Gastrocnemius medialis (tissue), 4 donors: ENCODE measurements around the gene GAS7. TPM values are rescaled to one million over a fixed set of nuclear protein-coding genes. Genes with fewer than 3 reads are reported as not detected.

Experiments used
- ATAC-seq, 2 donors: fragments of 150-250 bp; one replicate each; pipeline ENCODE4 v1.9.1; 2016
- DNase-seq, 2 donors: peaks; one replicate each; pipeline ENCODE4 v3.0.0-alpha.2; 2019
- H3K27ac ChIP-seq, 4 donors: fragments of 200-600 bp; sonication (generic); 1 replicate in 1 of 4; 2 replicates in 3 of 4; pipeline ENCODE4 v1.5.1; 2016 to 2018; ENCODE audit warnings: mild to moderate bottlenecking in 2 of 4, moderate library complexity in 1 of 4
- H3K27me3 ChIP-seq, 3 donors: fragments of 200-600 bp; sonication (generic) in 2 of 3; 1 replicate in 1 of 3; 2 replicates in 2 of 3; pipeline versions ENCODE4 v1.5.1 to v1.6.0; 2016 to 2019; ENCODE audit warnings: mild to moderate bottlenecking in 1 of 3, moderate library complexity in 1 of 3
- H3K36me3 ChIP-seq, 2 donors: fragments of 200-600 bp; sonication (generic) in 1 of 2; one replicate each; pipeline ENCODE4 v1.5.1; 2017 to 2018
- H3K4me1 ChIP-seq, 2 donors: fragments of 200-600 bp; sonication (generic) in 1 of 2; one replicate each; pipeline ENCODE4 v1.5.1; 2016 to 2017; ENCODE audit warnings: mild to moderate bottlenecking in 2 of 2
- H3K4me3 ChIP-seq, 4 donors: fragments of 200-600 bp; sonication (generic) in 3 of 4; 1 replicate in 1 of 4; 2 replicates in 3 of 4; pipeline ENCODE4 v1.5.1; 2016 to 2019; ENCODE audit warnings: mild to moderate bottlenecking in 2 of 4
- H3K9me3 ChIP-seq, 3 donors: fragments of 200-600 bp; sonication (generic) in 2 of 3; 1 replicate in 1 of 3; 2 replicates in 2 of 3; pipeline ENCODE4 v1.5.1; 2016 to 2019
- CTCF ChIP-seq, 5 experiments: fragments of 450-650 bp in 3 of 5; fragments of 200-600 bp in 2 of 5; sonication (generic) in 2 of 5; IDR thresholded peaks in 4 of 5; conservative IDR thresholded peaks in 1 of 5; 1 replicate in 4 of 5; 2 replicates in 1 of 5; pipeline ENCODE4 v1.5.1; 2016 to 2019; ENCODE audit warnings: antibody characterized with exemption in 5 of 5, mild to moderate bottlenecking in 3 of 5, moderate library complexity in 3 of 5
- POLR2A ChIP-seq, 2 donors: fragments of 450-650 bp; IDR thresholded peaks; one replicate each; pipeline ENCODE4 v1.6.1; 2017; ENCODE audit warnings: antibody characterized with exemption in 2 of 2, mild to moderate bottlenecking in 2 of 2, moderate library complexity in 2 of 2
- in situ Hi-C, 4 donors: fragments of 200-750 bp; cut with MboI; loops; one replicate each; pipeline versions ENCODE4 v1.15.0 to v1.8.0; 2017; ENCODE audit warnings: low sequenced_read_pairs in 4 of 4
- intact Hi-C: fragments of 100-400 bp; cut with DNase I; formaldehyde crosslinking; loops from one replicate; pipeline ENCODE4 v1.15.1; 2023; ENCODE audit warnings: low total_unique reads
- total RNA-seq, 4 donors: library from RNA; depleted of rRNA; stranded (reverse); fragments of >200 nt; gene quantifications; one replicate each; pipeline versions ENCODE4 v1.1.0 to v1.2.3, GENCODE V29; 2016

Gene GAS7
- total RNA-seq, 4 donors from 2014 or later, result 5.8 to 7.1 (median 6.1) TPM

DNA sequence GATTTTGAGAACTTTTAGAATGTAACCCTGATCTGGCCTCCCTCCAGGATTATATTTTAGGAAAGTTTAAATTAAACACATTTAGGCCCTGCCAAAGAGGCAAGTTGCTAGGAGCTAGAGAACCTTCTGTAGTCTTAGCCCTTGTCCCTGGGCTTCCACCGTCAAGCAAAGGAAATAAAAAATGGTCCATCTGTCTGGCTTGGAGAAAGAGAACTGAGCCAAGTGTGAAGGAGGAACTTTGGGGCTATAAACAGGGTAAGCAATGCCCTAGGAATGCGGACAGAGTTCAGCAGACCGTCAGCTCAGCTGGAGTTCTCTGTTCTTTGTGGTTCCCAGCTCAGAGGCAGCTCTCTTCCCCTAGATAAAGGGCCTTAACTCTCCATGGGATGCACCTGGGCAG is 323.0 kb downstream of the GAS7 start:
- Histone ChIP-seq H3K36me3 (no peaks in the 10 kb centered on the region), H3K27ac (no peak overlapping the region), H3K27me3 (no peaks in the 10 kb centered on the region), H3K4me1 (no peaks in the 10 kb centered on the region), H3K4me3 (no peak overlapping the region), H3K9me3 (no peaks in the 10 kb centered on the region)
- TF ChIP-seq POLR2A (IDR thresholded peaks at IDR 0.05), result no peak
- no peak for TF ChIP-seq CTCF (IDR thresholded peaks at IDR 0.05 in 4 of 5, conservative IDR thresholded peaks at IDR 0.05 in 1 of 5)
- intact Hi-C loops, result loop anchor here (2.0 kb wide), 1 partner anchor 147 kb away; no protein-coding TSS in a partner anchor
- DNase-seq (no peak), ATAC-seq (no peak)
- in situ Hi-C loops, result loop anchor here in 1 of 4 donors (10.0 kb wide), 1 partner anchor 141 kb away; no protein-coding TSS in a partner anchor

- H3K4me3 ChIP-seq, result no peak overlapping the region
- H3K4me1 ChIP-seq, result no peaks in the 10 kb centered on the region
- ATAC-seq (peak in 1 of 2 donors; percentile 30), DNase-seq (no peak)
- TF ChIP-seq POLR2A (IDR thresholded peaks at IDR 0.05) (no peak), CTCF (IDR thresholded peaks at IDR 0.05 in 4 of 5, conservative IDR thresholded peaks at IDR 0.05 in 1 of 5) (no peak)
- no peaks in the 10 kb centered on the region for H3K27me3 ChIP-seq
- in situ Hi-C loops (loop anchor here in 1 of 4 donors (10.0 kb wide), 1 partner anchor 140 kb away; no protein-coding TSS in a partner anchor), intact Hi-C loops (loop anchor here (2.0 kb wide), 1 partner anchor 146 kb away; no protein-coding TSS in a partner anchor)
- no peak overlapping the region for H3K27ac ChIP-seq
- H3K9me3 ChIP-seq, result no peaks in the 10 kb centered on the region
- H3K36me3 ChIP-seq, result no peaks in the 10 kb centered on the region
These were observed 323.7 kb downstream of the GAS7 start for GRCh38 chr17:9874722-9875121.

- Histone ChIP-seq H3K4me1 (no peaks in the 10 kb centered on the region), H3K27ac (no peak overlapping the region), H3K36me3 (no peaks in the 10 kb centered on the region), H3K9me3 (no peaks in the 10 kb centered on the region), H3K4me3 (no peak overlapping the region), H3K27me3 (no peaks in the 10 kb centered on the region)
- intact Hi-C loops, result no loop called here
- TF ChIP-seq POLR2A (IDR thresholded peaks at IDR 0.05) (no peak), CTCF (IDR thresholded peaks at IDR 0.05 in 4 of 5, conservative IDR thresholded peaks at IDR 0.05 in 1 of 5) (no peak)
- no peak for DNase-seq
- ATAC-seq, result no peak
- in situ Hi-C loops, result loop anchor here in 1 of 4 donors (10.0 kb wide), 1 partner anchor 138 kb away; no protein-coding TSS in a partner anchor
These were observed 325.6 kb downstream of the GAS7 start for GRCh38 chr17:9872852-9873251.

DNA sequence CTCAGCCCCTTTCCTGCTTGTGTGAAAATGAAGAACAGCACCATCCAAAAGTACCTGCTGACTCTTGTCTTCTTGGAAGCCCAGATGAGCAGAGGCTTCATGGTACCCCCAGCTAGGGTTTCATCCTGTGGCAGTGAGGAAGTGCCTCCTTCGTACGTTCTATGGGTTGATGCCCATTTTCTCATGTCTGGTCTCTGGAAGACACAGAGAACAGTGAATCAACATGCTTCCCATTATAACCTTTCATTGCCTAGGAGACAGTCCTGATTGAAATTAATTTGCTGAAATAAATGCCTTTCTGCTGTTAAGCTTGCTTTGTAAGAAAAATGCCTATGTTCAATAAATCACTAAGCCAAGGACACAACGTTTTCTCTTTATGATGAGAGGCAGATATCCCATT is 329.9 kb downstream of the GAS7 start:
- no peaks in the 10 kb centered on the region for H3K4me1 ChIP-seq
- H3K27me3 ChIP-seq, result no peaks in the 10 kb centered on the region
- H3K36me3 ChIP-seq, result no peaks in the 10 kb centered on the region
- intact Hi-C loops, result no loop called here
- in situ Hi-C loops, result no loop called here
- H3K27ac ChIP-seq, result no peak overlapping the region
- no peak overlapping the region for H3K4me3 ChIP-seq
- no peaks in the 10 kb centered on the region for H3K9me3 ChIP-seq
- TF ChIP-seq CTCF (IDR thresholded peaks at IDR 0.05 in 4 of 5, conservative IDR thresholded peaks at IDR 0.05 in 1 of 5) (no peak), POLR2A (IDR thresholded peaks at IDR 0.05) (no peak)
- DNase-seq (no peak), ATAC-seq (no peak)

- H3K4me3 ChIP-seq, result no peak overlapping the region
- in situ Hi-C loops, result no loop called here
- H3K4me1 ChIP-seq, result no peaks in the 10 kb centered on the region
- no peak overlapping the region for H3K27ac ChIP-seq
- DNase-seq (no peak), ATAC-seq (no peak)
- no peaks in the 10 kb centered on the region for H3K36me3 ChIP-seq
- no peaks in the 10 kb centered on the region for H3K9me3 ChIP-seq
- intact Hi-C loops, result no loop called here
- no peaks in the 10 kb centered on the region for H3K27me3 ChIP-seq
- TF ChIP-seq CTCF (IDR thresholded peaks at IDR 0.05 in 4 of 5, conservative IDR thresholded peaks at IDR 0.05 in 1 of 5) (no peak), POLR2A (IDR thresholded peaks at IDR 0.05) (no peak)
These were observed 332.8 kb downstream of the GAS7 start for GRCh38 chr17:9865586-9865985.
